Measurements from ENCODE around the gene CATSPERD. TPM values are rescaled to one million over a fixed set of nuclear protein-coding genes. Genes with fewer than 3 reads are reported as not detected.

The CATSPERD gene
- total RNA-seq, 4 donors from 2014 or later: not detected

GRCh38 chr19:5678071-5678718 lies 42.2 kb upstream of the CATSPERD start:
- intact Hi-C loops (cut with DNase I): no loop called here
- TF ChIP-seq CTCF (IDR thresholded peaks at IDR 0.05) (no peak), POLR2A (IDR thresholded peaks at IDR 0.05) (no peak)
- Histone ChIP-seq H3K27ac (no peak overlapping the region), H3K27me3 (no peaks in the 10 kb centered on the region), H3K4me1 (peaks cover 8 to 15% of the 10 kb centered on the region in 2 donors), H3K36me3 (no peaks in the 10 kb centered on the region), H3K9me3 (no peaks in the 10 kb centered on the region), H3K4me3 (replicated peaks in 1 of 3) (no peak overlapping the region)
- 85 to 91% methylated on average over 4 to 14 of the region's 22 CpGs for WGBS, 2 donors
- DNase-seq: no peak

DNA sequence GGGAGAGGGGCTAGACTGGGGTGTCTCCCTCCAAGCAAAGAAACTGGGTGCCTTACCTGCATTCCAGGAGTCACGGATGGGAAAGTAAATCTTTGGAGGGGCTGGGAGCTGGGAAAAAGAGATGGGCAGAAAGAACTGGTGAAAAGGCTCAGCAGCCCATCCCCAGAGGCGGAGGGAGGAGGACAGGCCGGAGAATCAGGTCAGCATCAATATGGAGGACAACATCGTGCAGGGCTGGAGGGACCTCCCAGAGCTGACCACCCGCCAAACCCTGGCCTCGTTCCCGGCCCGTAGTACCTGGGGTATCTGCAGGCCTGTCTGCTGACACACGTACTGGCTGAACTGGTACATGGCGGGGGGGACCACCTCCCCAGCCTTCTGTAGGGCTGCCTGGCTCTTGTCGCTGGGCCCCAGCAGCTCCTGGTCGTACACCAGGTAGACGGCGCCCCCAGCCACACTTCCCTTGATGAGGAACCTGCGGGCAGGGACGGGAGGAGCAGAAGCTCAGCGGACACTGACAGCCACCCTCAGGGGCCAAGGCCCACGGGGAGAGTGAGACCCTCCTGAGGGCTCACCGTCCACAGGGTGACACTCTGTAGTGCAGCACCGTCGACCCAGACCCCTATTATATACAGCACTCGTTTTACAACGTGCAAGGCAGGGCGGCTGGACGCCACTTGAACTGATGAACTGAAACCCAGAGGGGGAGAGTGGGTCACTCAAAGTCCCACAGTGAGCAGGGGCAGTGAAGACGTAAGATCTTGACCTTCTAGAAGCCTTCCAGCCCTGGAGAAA lies 41.0 kb upstream of the CATSPERD start:
- 37 to 48% methylated on average over 11 to 13 of the region's 26 CpGs for WGBS, 2 donors
- TF ChIP-seq POLR2A (IDR thresholded peaks at IDR 0.05) (no peak), CTCF (IDR thresholded peaks at IDR 0.05) (no peak)
- DNase-seq: no peak

GRCh38 chr19:5680084-5680436 lies 40.4 kb upstream of the CATSPERD start:
- TF ChIP-seq POLR2A (IDR thresholded peaks at IDR 0.05): no peak
- TF ChIP-seq CTCF (IDR thresholded peaks at IDR 0.05): no peak
- 0 to 1% methylated on average over 4 to 13 of the region's 23 CpGs for WGBS, 2 donors
- Histone ChIP-seq H3K27me3 (no peaks in the 10 kb centered on the region), H3K4me1 (peaks cover 8 to 15% of the 10 kb centered on the region in 2 donors), H3K27ac (peak overlapping the region; percentile 78 to 96 (median 92)), H3K36me3 (no peaks in the 10 kb centered on the region), H3K4me3 (replicated peaks in 1 of 3) (peak overlapping the region; percentile 93 to 99 (median 98)), H3K9me3 (no peaks in the 10 kb centered on the region)
- peak; percentile 29 to 47 for DNase-seq
- intact Hi-C loops (cut with DNase I): no loop called here

More for the DNA sequence above, 41.0 kb upstream of the CATSPERD start:
- Histone ChIP-seq H3K4me1 (peaks cover 8 to 15% of the 10 kb centered on the region in 2 donors), H3K27me3 (no peaks in the 10 kb centered on the region), H3K27ac (peak overlapping the region in 2 of 3 donors; percentile 92 to 96), H3K9me3 (no peaks in the 10 kb centered on the region), H3K36me3 (no peaks in the 10 kb centered on the region), H3K4me3 (replicated peaks in 1 of 3) (peak overlapping the region; percentile 93 to 99 (median 98))
- intact Hi-C loops (cut with DNase I): no loop called here

GRCh38 chr19:5680437-5681368 lies 39.7 kb upstream of the CATSPERD start, which contains the start of the genes HSD11B1L and MICOS13:
TSS of gene HSD11B1L (plus strand) at chr19:5681027. CDS start at chr19:5684833, 3,806 bp downstream.
TSS of gene MICOS13 (minus strand) at chr19:5680516. CDS start at chr19:5680486, 30 bp downstream.
- TF ChIP-seq CTCF (IDR thresholded peaks at IDR 0.05): no peak
- peak in 1 of 2 donors; percentile 65 for TF ChIP-seq POLR2A (IDR thresholded peaks at IDR 0.05)
- no peaks in the 10 kb centered on the region for H3K27me3 ChIP-seq
- H3K27ac ChIP-seq: peak within 1 kb of the TSS; percentile 92 to 96 (median 93)
- DNase-seq: peak; percentile 99
- H3K4me1 ChIP-seq: peaks cover 8 to 15% of the 10 kb centered on the region in 2 donors
- peak within 1 kb of the TSS; percentile 93 to 99 (median 98) for H3K4me3 ChIP-seq (replicated peaks in 1 of 3)
- WGBS, 2 donors: 2% methylated on average over 21 to 24 of the region's 94 CpGs
- no peaks in the 10 kb centered on the region for H3K9me3 ChIP-seq
- intact Hi-C loops (cut with DNase I): no loop called here
- H3K36me3 ChIP-seq: no peaks in the 10 kb centered on the region
